ENCODE measurements around the gene NQO2.

- TF ChIP-seq CTCF (conservative IDR thresholded peaks at IDR 0.05) (no peak; the same call in 1 of the 2 replicates), ZFX (IDR thresholded peaks at IDR 0.05) (no peak)
Observed at GRCh38 chr6:2953098-2953497, 46.6 kb upstream of the NQO2 start.

Data from C4-2B (cell line).